Endodermal cell (in vitro differentiated cells): Measurements from ENCODE around the gene ZNF420. TPM values are rescaled to one million over a fixed set of nuclear protein-coding genes. Genes with fewer than 3 reads are reported as not detected.
A peak's percentile ranks its signal among the peaks of the same experiment; 100 is the strongest.

Source experiments
- DNase-seq: peaks from one replicate; pipeline ENCODE4 v3.0.0-alpha.2; 2017
- H3K27ac ChIP-seq: 2 replicates; pipeline ENCODE4 v1.5.1; 2013; ENCODE audit warnings: mild to moderate bottlenecking, low read depth, low read length, moderate library complexity
- H3K27me3 ChIP-seq: 2 replicates; pipeline ENCODE4 v1.6.1; 2013; ENCODE audit warnings: mild to moderate bottlenecking, low read length, moderate library complexity; ENCODE audit not compliant: insufficient read depth, control insufficient read depth, poor library complexity, severe bottlenecking
- H3K36me3 ChIP-seq: 2 replicates; pipeline ENCODE4 v1.7.0; 2013; ENCODE audit warnings: mild to moderate bottlenecking, low read length, moderate library complexity; ENCODE audit not compliant: control insufficient read depth, insufficient read depth
- H3K4me1 ChIP-seq: one replicate; pipeline ENCODE4 v1.7.0; 2013; ENCODE audit warnings: low read length; ENCODE audit not compliant: control insufficient read depth, insufficient read depth
- H3K4me3 ChIP-seq: 2 replicates; pipeline ENCODE4 v1.5.1; 2013; ENCODE audit warnings: mild to moderate bottlenecking, low read length, moderate library complexity
- H3K9ac ChIP-seq: 2 replicates; pipeline ENCODE4 v1.6.1; 2013; ENCODE audit warnings: mild to moderate bottlenecking, low read length, moderate library complexity; ENCODE audit not compliant: poor library complexity, severe bottlenecking; ENCODE audit errors: extremely low read depth
- H3K9me3 ChIP-seq: 2 replicates; pipeline ENCODE4 v1.6.1; 2013; ENCODE audit warnings: mild to moderate bottlenecking, low read length, moderate library complexity; ENCODE audit not compliant: control insufficient read depth
- H3K27ac Mint-ChIP-seq: 2 replicates; pipeline ENCODE4 v1.8.0; 2020; ENCODE audit warnings: mixed read lengths
- H3K27me3 Mint-ChIP-seq: 2 replicates; pipeline ENCODE4 v1.8.0; 2021; ENCODE audit warnings: mild to moderate bottlenecking, mixed read lengths; ENCODE audit not compliant: insufficient read depth
- H3K36me3 Mint-ChIP-seq: 2 replicates; pipeline ENCODE4 v1.8.0; 2020; ENCODE audit warnings: low read depth, mixed read lengths
- H3K4me1 Mint-ChIP-seq: 2 replicates; pipeline ENCODE4 v1.8.0; 2020; ENCODE audit warnings: mixed read lengths
- H3K4me3 Mint-ChIP-seq: 2 replicates; pipeline ENCODE4 v1.8.0; 2020; ENCODE audit warnings: mild to moderate bottlenecking, moderate library complexity, mixed read lengths
- H3K9me3 Mint-ChIP-seq: 2 replicates; pipeline ENCODE4 v1.8.0; 2020; ENCODE audit warnings: mild to moderate bottlenecking, mixed read lengths
- CTCF ChIP-seq: fragments of 200-600 bp; sonication (generic); conservative IDR thresholded peaks from 2 replicates; pipeline ENCODE4 v1.5.0; 2021; ENCODE audit warnings: antibody characterized with exemption, mild to moderate bottlenecking
- WGBS, 2 experiments: methylation state at CpG; one replicate each; pipeline versions ENCODE4 v1.1.5 to v1.1.7; 2013; ENCODE audit warnings: missing lambda C conversion rate in 2 of 2, mixed read lengths in 1 of 2; ENCODE audit not compliant: insufficient coverage in 1 of 2, insufficient read length in 1 of 2; 5-methylcytosine and 5-hydroxymethylcytosine counted together
- total RNA-seq, 2 donors: library from RNA; stranded (reverse); fragmentation: NEBNext Ultra II Directional in 1 of 2; extraction: Animal tissue kit (Norgen Biotek cat#: 25700) in 1 of 2; gene quantifications; 2 replicates in 1 of 2; 3 replicates in 1 of 2; pipeline ENCODE4 v1.2.1, GENCODE V29; 2021

ZNF420 gene
- total RNA-seq, 2 donors from 2014 or later, result 11.2 to 12.3 TPM

GRCh38 chr19:37079238-37079637 lies 1.0 kb downstream of the ZNF420 start:
- Histone ChIP-seq H3K36me3 (no peaks in the 10 kb centered on the region), H3K27ac (no peak overlapping the region), H3K27me3 (no peaks in the 10 kb centered on the region), H3K4me1 (no peaks in the 10 kb centered on the region), H3K4me3 (peak overlapping the region; percentile 88), H3K9ac (peak overlapping the region; percentile 59), H3K9me3 (peaks cover 41% of the 10 kb centered on the region)
- no peaks in the 10 kb centered on the region for H3K27me3 Mint-ChIP-seq
- H3K4me1 Mint-ChIP-seq, result peaks cover 9% of the 10 kb centered on the region
- peaks cover 28% of the 10 kb centered on the region for H3K36me3 Mint-ChIP-seq
- H3K4me3 Mint-ChIP-seq, result peak overlapping the region; percentile 88
- WGBS, 2 experiments, result 90% methylated on average over 2 to 4 of the region's 4 CpGs
- H3K9me3 Mint-ChIP-seq, result peaks cover 40% of the 10 kb centered on the region
- no peak for TF ChIP-seq CTCF
- DNase-seq, result no peak
- no peak overlapping the region for H3K27ac Mint-ChIP-seq

- DNase-seq, result no peak
- Histone ChIP-seq H3K4me3 (peak overlapping the region; percentile 27), H3K9me3 (peaks cover 68% of the 10 kb centered on the region), H3K9ac (no peak overlapping the region), H3K27ac (no peak overlapping the region), H3K36me3 (no peaks in the 10 kb centered on the region), H3K27me3 (no peaks in the 10 kb centered on the region), H3K4me1 (no peaks in the 10 kb centered on the region)
- Mint-ChIP-seq H3K4me1 (peaks cover 9% of the 10 kb centered on the region), H3K27ac (no peak overlapping the region), H3K27me3 (no peaks in the 10 kb centered on the region), H3K9me3 (peaks cover 55% of the 10 kb centered on the region), H3K36me3 (peaks cover 42% of the 10 kb centered on the region), H3K4me3 (no peak overlapping the region)
- TF ChIP-seq CTCF, result no peak
- WGBS, 2 experiments, result 94% methylated on average over 2 of the region's 2 CpGs; no CpG with 5 or more reads in 1 of the 2 experiments
Measured at GRCh38 chr19:37082307-37082706, 4.1 kb downstream of the ZNF420 start.

GRCh38 chr19:37087110-37087509 lies 8.9 kb downstream of the ZNF420 start:
- Histone ChIP-seq H3K9me3 (peaks cover 93% of the 10 kb centered on the region), H3K4me1 (no peaks in the 10 kb centered on the region), H3K36me3 (peaks cover 28% of the 10 kb centered on the region), H3K4me3 (no peak overlapping the region), H3K27ac (no peak overlapping the region), H3K9ac (no peak overlapping the region), H3K27me3 (no peaks in the 10 kb centered on the region)
- no peaks in the 10 kb centered on the region for H3K27me3 Mint-ChIP-seq
- H3K9me3 Mint-ChIP-seq, result peaks cover 74% of the 10 kb centered on the region
- no peak for TF ChIP-seq CTCF
- H3K4me3 Mint-ChIP-seq, result no peak overlapping the region
- WGBS, 2 experiments, result 80 to 100% methylated on average over 1 of the region's 1 CpG
- H3K4me1 Mint-ChIP-seq, result no peaks in the 10 kb centered on the region
- no peak for DNase-seq
- H3K27ac Mint-ChIP-seq, result no peak overlapping the region
- peaks cover 64% of the 10 kb centered on the region for H3K36me3 Mint-ChIP-seq
